Spleen (tissue), 11 donors: ENCODE measurements around the gene TFAP2B. TPM values are rescaled to one million over a fixed set of nuclear protein-coding genes. Genes with fewer than 3 reads are reported as not detected.

Experiments used
- DNase-seq: peaks from one replicate; pipeline ENCODE4 v3.0.0-alpha.2; 2020
- H3K27ac ChIP-seq, 8 donors: fragments of 200-600 bp; sonication (generic) in 7 of 8; 1 replicate in 4 of 8; 2 replicates in 4 of 8; pipeline versions ENCODE4 v1.5.0 to v1.8.0; 2016 to 2021; ENCODE audit warnings: inconsistent platforms in 4 of 8, mild to moderate bottlenecking in 4 of 8, moderate library complexity in 1 of 8
- H3K27me3 ChIP-seq, 7 donors: fragments of 200-600 bp; sonication (generic) in 6 of 7; replicated peaks in 1 of 7; 1 replicate in 4 of 7; 2 replicates in 3 of 7; pipeline versions ENCODE4 v1.5.0 to v1.8.0; 2016 to 2021; ENCODE audit warnings: inconsistent platforms in 3 of 7, mild to moderate bottlenecking in 1 of 7
- H3K36me3 ChIP-seq, 6 donors: fragments of 200-600 bp; sonication (generic) in 5 of 6; 1 replicate in 4 of 6; 2 replicates in 2 of 6; pipeline versions ENCODE4 v1.5.0 to v1.8.0; 2016 to 2021; ENCODE audit warnings: inconsistent platforms in 2 of 6
- H3K4me1 ChIP-seq, 6 donors: fragments of 200-600 bp; sonication (generic) in 5 of 6; 1 replicate in 3 of 6; 2 replicates in 3 of 6; pipeline versions ENCODE4 v1.5.0 to v1.8.0; 2016 to 2021; ENCODE audit warnings: inconsistent platforms in 3 of 6
- H3K4me3 ChIP-seq, 8 donors: fragments of 200-600 bp; sonication (generic) in 7 of 8; 1 replicate in 4 of 8; 2 replicates in 4 of 8; pipeline versions ENCODE4 v1.5.0 to v1.8.0; 2016 to 2021; ENCODE audit warnings: inconsistent platforms in 4 of 8, mild to moderate bottlenecking in 4 of 8, moderate library complexity in 2 of 8
- H3K9me3 ChIP-seq, 8 donors: fragments of 200-600 bp; sonication (generic) in 7 of 8; 1 replicate in 4 of 8; 2 replicates in 4 of 8; pipeline versions ENCODE4 v1.5.0 to v1.8.0; 2016 to 2021; ENCODE audit warnings: inconsistent platforms in 4 of 8
- POLR2A ChIP-seq, 3 donors: fragments of 450-650 bp; IDR thresholded peaks; one replicate each; pipeline ENCODE4 v1.5.1; 2017; ENCODE audit warnings: antibody characterized with exemption in 3 of 3, mild to moderate bottlenecking in 1 of 3
- POLR2AphosphoS5 ChIP-seq, 3 donors: sonication (generic); formaldehyde crosslinking; IDR thresholded peaks; one replicate each; pipeline ENCODE4 v1.5.1; 2017; ENCODE audit warnings: antibody characterized with exemption in 3 of 3
- WGBS, 5 donors: extraction: QIAGEN DNeasy Blood & Tissue Kit in 3 of 5; methylation state at CpG; one replicate each; pipeline versions ENCODE4 v1.1.5 to v1.1.7; 2013 to 2018; 5-methylcytosine and 5-hydroxymethylcytosine counted together
- intact Hi-C: fragments of 100-400 bp; cut with DNase I; formaldehyde crosslinking; loops from one replicate; pipeline ENCODE4 v1.15.0; 2023; ENCODE audit warnings: low total_unique reads
- polyA plus RNA-seq, 3 donors: library from polyadenylated mRNA; stranded (reverse); fragments of 200-250 nt; gene quantifications; one replicate each; pipeline ENCODE4 v1.2.1, GENCODE V29; 2013
- total RNA-seq, 7 donors: library from RNA; depleted of rRNA in 3 of 7; stranded (reverse); fragments of >200 nt in 3 of 7; fragmentation: NEBNext Ultra II Directional in 4 of 7; extraction: Animal tissue kit (Norgen Biotek cat#: 25700) in 4 of 7; gene quantifications; one replicate each; pipeline versions ENCODE4 v1.1.0 to v1.2.1, GENCODE V29; 2016 to 2021
- TF ChIP-seq, protein P1 (sequence below), 11 experiments: fragments of 200-600 bp in 7 of 11; fragments of 450-650 bp in 4 of 11; sonication (generic) in 4 of 11; IDR thresholded peaks in 8 of 11; conservative IDR thresholded peaks in 3 of 11; 1 replicate in 7 of 11; 2 replicates in 4 of 11; pipeline versions ENCODE4 v1.4.0 to v1.8.0; 2016 to 2021; ENCODE audit warnings: antibody characterized with exemption in 11 of 11, inconsistent platforms in 4 of 11, mild to moderate bottlenecking in 1 of 11
- donor health status: healthy with polysubstance abuse.
- donor health status: DM: no; HTN: no; CAD: no; lungs with moderate emphysema.
- donor health status: DM: no; HTN: no; CAD: no.
- donor health status: Bipolar disorder and iron deficiency.
- donor health status: healthy.
- donor health status: DM: no; HTN: no; CAD: no.
- donor health status: DM: yes; HTN: yes; CAD: no.

TFAP2B gene
- total and polyA plus RNA-seq, 10 donors = not detected

DNA sequence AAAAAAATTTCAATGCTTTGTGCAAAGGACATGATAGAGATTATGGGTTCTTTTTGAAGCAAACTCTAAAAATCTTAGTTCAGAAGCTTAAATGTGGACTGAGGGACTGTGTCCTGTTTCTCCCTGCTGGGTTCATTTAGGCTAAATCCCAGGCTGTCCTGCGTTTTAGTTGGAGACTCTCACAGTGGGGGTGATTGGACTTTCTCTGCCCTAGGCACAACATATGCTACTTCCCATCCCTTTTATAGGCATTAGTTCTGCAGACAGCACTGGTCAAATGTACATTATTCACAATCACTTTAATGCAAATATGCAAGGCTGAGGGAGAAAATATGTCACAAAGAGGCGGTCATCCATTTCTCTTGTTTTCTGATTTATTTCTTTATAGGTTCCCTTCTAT, 71.3 kb downstream of the TFAP2B start:
- Histone ChIP-seq H3K27ac (no peak overlapping the region), H3K4me3 (no peak overlapping the region), H3K36me3 (no peaks in the 10 kb centered on the region), H3K9me3 (peaks cover 0 to 2% (median 0%) of the 10 kb centered on the region in 8 donors), H3K27me3 (no peaks in the 10 kb centered on the region), H3K4me1 (no peaks in the 10 kb centered on the region)
- WGBS, 5 donors = 49 to 79% (median 57%) methylated on average over 2 of the region's 2 CpGs
- intact Hi-C loops = no loop called here
- TF ChIP-seq POLR2AphosphoS5 (IDR thresholded peaks at IDR 0.05) (no peak), POLR2A (IDR thresholded peaks at IDR 0.05) (no peak)
- TF ChIP-seq, protein P1, sequence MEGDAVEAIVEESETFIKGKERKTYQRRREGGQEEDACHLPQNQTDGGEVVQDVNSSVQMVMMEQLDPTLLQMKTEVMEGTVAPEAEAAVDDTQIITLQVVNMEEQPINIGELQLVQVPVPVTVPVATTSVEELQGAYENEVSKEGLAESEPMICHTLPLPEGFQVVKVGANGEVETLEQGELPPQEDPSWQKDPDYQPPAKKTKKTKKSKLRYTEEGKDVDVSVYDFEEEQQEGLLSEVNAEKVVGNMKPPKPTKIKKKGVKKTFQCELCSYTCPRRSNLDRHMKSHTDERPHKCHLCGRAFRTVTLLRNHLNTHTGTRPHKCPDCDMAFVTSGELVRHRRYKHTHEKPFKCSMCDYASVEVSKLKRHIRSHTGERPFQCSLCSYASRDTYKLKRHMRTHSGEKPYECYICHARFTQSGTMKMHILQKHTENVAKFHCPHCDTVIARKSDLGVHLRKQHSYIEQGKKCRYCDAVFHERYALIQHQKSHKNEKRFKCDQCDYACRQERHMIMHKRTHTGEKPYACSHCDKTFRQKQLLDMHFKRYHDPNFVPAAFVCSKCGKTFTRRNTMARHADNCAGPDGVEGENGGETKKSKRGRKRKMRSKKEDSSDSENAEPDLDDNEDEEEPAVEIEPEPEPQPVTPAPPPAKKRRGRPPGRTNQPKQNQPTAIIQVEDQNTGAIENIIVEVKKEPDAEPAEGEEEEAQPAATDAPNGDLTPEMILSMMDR (IDR thresholded peaks at IDR 0.05 in 8 of 11, conservative IDR thresholded peaks at IDR 0.05 in 3 of 11) = no peak
- no peak for DNase-seq

DNA sequence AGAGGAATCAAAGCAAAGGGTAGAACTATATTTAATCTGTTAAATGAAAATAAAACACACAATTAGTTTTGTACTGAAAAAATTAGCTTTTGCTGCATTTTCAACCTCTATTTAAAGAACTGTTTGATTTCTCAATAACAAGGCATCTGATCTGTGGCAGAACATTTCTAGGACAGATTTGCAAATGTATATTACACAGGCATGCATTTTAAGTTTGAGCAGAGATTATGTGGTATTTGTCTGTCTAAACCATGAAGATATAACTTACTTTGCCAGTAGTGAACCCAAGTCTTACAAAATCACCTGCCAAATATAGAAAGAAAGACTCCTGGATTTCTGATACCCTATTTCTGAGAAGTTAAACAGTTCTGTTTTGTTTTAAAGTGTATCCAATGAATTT, 71.9 kb downstream of the TFAP2B start:
- Histone ChIP-seq H3K4me1 (no peaks in the 10 kb centered on the region), H3K36me3 (no peaks in the 10 kb centered on the region), H3K27ac (no peak overlapping the region), H3K9me3 (peaks cover 0 to 8% (median 0%) of the 10 kb centered on the region in 8 donors), H3K4me3 (no peak overlapping the region), H3K27me3 (no peaks in the 10 kb centered on the region)
- DNase-seq = no peak
- intact Hi-C loops = no loop called here
- no peak for TF ChIP-seq POLR2A (IDR thresholded peaks at IDR 0.05)
- TF ChIP-seq, protein P1 (IDR thresholded peaks at IDR 0.05 in 8 of 11, conservative IDR thresholded peaks at IDR 0.05 in 3 of 11) = no peak
- no peak for TF ChIP-seq POLR2AphosphoS5 (IDR thresholded peaks at IDR 0.05)

DNA sequence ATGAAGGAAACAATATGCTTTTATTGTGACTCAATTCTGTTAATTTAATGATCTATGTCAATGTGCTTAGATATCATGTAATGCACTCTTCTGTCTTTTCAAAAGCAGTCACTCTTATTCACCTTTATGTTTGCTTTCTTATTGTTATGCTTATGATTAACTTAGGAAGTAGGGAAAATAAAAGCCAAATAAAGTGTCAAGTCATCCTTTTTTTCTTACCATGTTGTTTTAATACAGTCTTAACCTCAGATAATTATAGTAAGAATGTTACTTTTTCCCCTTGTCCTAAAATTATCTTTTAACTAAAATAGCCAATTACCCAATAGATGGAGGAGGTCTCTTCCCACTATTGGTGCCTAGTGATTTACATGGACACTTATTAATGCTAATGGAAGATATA, 72.6 kb downstream of the TFAP2B start:
- TF ChIP-seq, protein P1 (IDR thresholded peaks at IDR 0.05 in 8 of 11, conservative IDR thresholded peaks at IDR 0.05 in 3 of 11) = no peak
- no peak for TF ChIP-seq POLR2A (IDR thresholded peaks at IDR 0.05)
- no peak for TF ChIP-seq POLR2AphosphoS5 (IDR thresholded peaks at IDR 0.05)
- Histone ChIP-seq H3K36me3 (no peaks in the 10 kb centered on the region), H3K27ac (no peak overlapping the region), H3K4me3 (no peak overlapping the region), H3K27me3 (no peaks in the 10 kb centered on the region), H3K9me3 (peaks cover 0 to 11% (median 2%) of the 10 kb centered on the region in 8 donors), H3K4me1 (no peaks in the 10 kb centered on the region)
- DNase-seq = no peak
- intact Hi-C loops = no loop called here

Other genes starting within 250 kb of the TFAP2B start
- gene TFAP2D, start 105.3 kb upstream of the TFAP2B start, total RNA-seq = not detected
- not detected for gene TFAP2D, start 105.3 kb upstream of the TFAP2B start, polyA plus RNA-seq